Urinary bladder (tissue), 4 donors: ENCODE results near the gene SLC5A4. TPM values are rescaled to one million over a fixed set of nuclear protein-coding genes. Genes with fewer than 3 reads are reported as not detected.
"Not testable (repeated sequence)": the region's sequence is repeated elsewhere in the genome, so short reads cannot be mapped to it uniquely, and the experiment has no call there.

Experiments
- DNase-seq: peaks from one replicate; pipeline ENCODE4 v3.0.0-alpha.2; 2015; ENCODE audit errors: extremely low spot score
- H3K27ac ChIP-seq: one replicate; pipeline ENCODE4 v1.5.1; 2013; ENCODE audit warnings: low read depth, mild to moderate bottlenecking, moderate library complexity
- H3K36me3 ChIP-seq: one replicate; pipeline ENCODE4 v1.6.1; 2013; ENCODE audit warnings: mild to moderate bottlenecking, moderate library complexity; ENCODE audit not compliant: insufficient read depth
- H3K4me1 ChIP-seq: one replicate; pipeline ENCODE4 v1.6.1; 2013; ENCODE audit warnings: mild to moderate bottlenecking, moderate library complexity; ENCODE audit not compliant: insufficient read depth
- H3K4me3 ChIP-seq: one replicate; pipeline ENCODE4 v1.5.1; 2013; ENCODE audit warnings: low read depth, low read length
- WGBS: extraction: QIAGEN DNeasy Blood & Tissue Kit; methylation state at CpG from one replicate; pipeline ENCODE4 v1.1.7; 2013; 5-methylcytosine and 5-hydroxymethylcytosine counted together
- polyA plus RNA-seq: library from polyadenylated mRNA; stranded (reverse); fragments of 200-250 nt; gene quantifications from one replicate; pipeline ENCODE4 v1.2.3, GENCODE V29; 2013
- total RNA-seq: library from RNA; depleted of rRNA; stranded (reverse); fragments of >200 nt; gene quantifications from one replicate; pipeline ENCODE4 v1.2.3, GENCODE V29; 2014
- donor health status: healthy with polysubstance abuse.
- donor health status: healthy.

Gene SLC5A4
- total and polyA plus RNA-seq, 2 donors, result 0.72 to 3.4 TPM

GRCh38 chr22:32202161-32202538 is 53.0 kb downstream of the SLC5A4 start:
- no peak overlapping the region for H3K27ac ChIP-seq
- no peak overlapping the region for H3K4me3 ChIP-seq
- H3K4me1 ChIP-seq, result no peaks in the 10 kb centered on the region
- DNase-seq, result no peak
- 24% methylated on average over 4 of the region's 4 CpGs for WGBS
- H3K36me3 ChIP-seq, result no peaks in the 10 kb centered on the region

GRCh38 chr22:32200752-32201151 is 54.4 kb downstream of the SLC5A4 start:
- H3K4me1 ChIP-seq, result no peaks in the 10 kb centered on the region
- WGBS, result 67% methylated on average over 10 of the region's 10 CpGs
- no peak for DNase-seq

GRCh38 chr22:32199961-32200360 is 55.2 kb downstream of the SLC5A4 start:
- Histone ChIP-seq H3K27ac (no peak overlapping the region), H3K36me3 (no peaks in the 10 kb centered on the region), H3K4me1 (no peaks in the 10 kb centered on the region), H3K4me3 (no peak overlapping the region)
- 69% methylated on average over 7 of the region's 7 CpGs for WGBS
- DNase-seq, result no peak

More at GRCh38 chr22:32200752-32201151, 54.4 kb downstream of the SLC5A4 start:
- H3K27ac ChIP-seq, result no peak overlapping the region
- H3K4me3 ChIP-seq, result no peak overlapping the region
- H3K36me3 ChIP-seq, result no peaks in the 10 kb centered on the region

- Histone ChIP-seq H3K27ac (no peak overlapping the region), H3K4me3 (no peak overlapping the region), H3K36me3 (no peaks in the 10 kb centered on the region), H3K4me1 (no peaks in the 10 kb centered on the region)
- 86% methylated on average over 6 of the region's 6 CpGs for WGBS
- DNase-seq, result no peak
Observed at GRCh38 chr22:32199341-32199740, 55.8 kb downstream of the SLC5A4 start.

GRCh38 chr22:32197553-32198226 is 57.5 kb downstream of the SLC5A4 start:
- H3K36me3 ChIP-seq, DNase-seq, H3K4me1 ChIP-seq, H3K4me3 ChIP-seq, H3K27ac ChIP-seq: not testable (repeated sequence)
- 87% methylated on average over 5 of the region's 5 CpGs for WGBS

GRCh38 chr22:32195900-32196299 is 59.2 kb downstream of the SLC5A4 start:
- H3K4me1 ChIP-seq, H3K27ac ChIP-seq, DNase-seq, H3K4me3 ChIP-seq, H3K36me3 ChIP-seq: not testable (repeated sequence)
- WGBS, result 77% methylated on average over 3 of the region's 3 CpGs

- H3K27ac ChIP-seq, H3K4me1 ChIP-seq, H3K36me3 ChIP-seq, DNase-seq, H3K4me3 ChIP-seq: not testable (repeated sequence)
- 82% methylated on average over 9 of the region's 9 CpGs for WGBS
Observed at GRCh38 chr22:32193346-32193745, 61.8 kb downstream of the SLC5A4 start.

- not testable (repeated sequence) for H3K27ac ChIP-seq, H3K4me3 ChIP-seq, H3K4me1 ChIP-seq, DNase-seq, H3K36me3 ChIP-seq
- 83% methylated on average over 15 of the region's 15 CpGs for WGBS
Observed at GRCh38 chr22:32191021-32191420, 64.1 kb downstream of the SLC5A4 start.

- 88% methylated on average over 3 of the region's 3 CpGs for WGBS
- H3K4me3 ChIP-seq, result no peak overlapping the region
- H3K27ac ChIP-seq, result no peak overlapping the region
- DNase-seq, result no peak
- no peaks in the 10 kb centered on the region for H3K4me1 ChIP-seq
- H3K36me3 ChIP-seq, result no peaks in the 10 kb centered on the region
Observed at GRCh38 chr22:32185821-32186220, 69.3 kb downstream of the SLC5A4 start.

GRCh38 chr22:32183625-32184024 is 71.5 kb downstream of the SLC5A4 start:
- no peaks in the 10 kb centered on the region for H3K36me3 ChIP-seq

GRCh38 chr22:32181043-32181442 is 74.1 kb downstream of the SLC5A4 start:
- H3K36me3 ChIP-seq, result no peaks in the 10 kb centered on the region
- WGBS, result 70% methylated on average over 6 of the region's 6 CpGs
- H3K4me3 ChIP-seq, result no peak overlapping the region
- no peak for DNase-seq
- no peak overlapping the region for H3K27ac ChIP-seq
- H3K4me1 ChIP-seq, result no peaks in the 10 kb centered on the region

More at GRCh38 chr22:32183625-32184024, 71.5 kb downstream of the SLC5A4 start:
- no peak overlapping the region for H3K4me3 ChIP-seq
- DNase-seq, result no peak
- no peaks in the 10 kb centered on the region for H3K4me1 ChIP-seq
- no peak overlapping the region for H3K27ac ChIP-seq
- 52% methylated on average over 3 of the region's 3 CpGs for WGBS

- Histone ChIP-seq H3K4me1 (no peaks in the 10 kb centered on the region), H3K27ac (no peak overlapping the region), H3K4me3 (no peak overlapping the region), H3K36me3 (no peaks in the 10 kb centered on the region)
- DNase-seq, result no peak
- WGBS, result 88% methylated on average over 8 of the region's 8 CpGs
Observed at GRCh38 chr22:32177221-32177765, 77.9 kb downstream of the SLC5A4 start.

GRCh38 chr22:32175683-32176644 is 79.2 kb downstream of the SLC5A4 start:
- H3K4me1 ChIP-seq, result no peaks in the 10 kb centered on the region
- DNase-seq, result no peak
- 5% methylated on average over 73 of the region's 73 CpGs for WGBS
- H3K27ac ChIP-seq, result no peak overlapping the region
- no peak overlapping the region for H3K4me3 ChIP-seq
- H3K36me3 ChIP-seq, result no peaks in the 10 kb centered on the region

GRCh38 chr22:32175115-32175514 is 80.0 kb downstream of the SLC5A4 start:
- no peaks in the 10 kb centered on the region for H3K4me1 ChIP-seq
- no peak for DNase-seq
- 80% methylated on average over 11 of the region's 11 CpGs for WGBS
- H3K36me3 ChIP-seq, result no peaks in the 10 kb centered on the region
- H3K4me3 ChIP-seq, result no peak overlapping the region
- no peak overlapping the region for H3K27ac ChIP-seq
